GM06990 (cell line): ENCODE results near the gene TBC1D22A.

ENCODE experiments used
- DNase-seq: peaks from one replicate; pipeline ENCODE4 v3.0.0-alpha.2; 2011; ENCODE audit not compliant: insufficient read length; ENCODE audit errors: extremely low read depth
- H3K27me3 ChIP-seq: replicated peaks from 2 replicates; pipeline ENCODE4 v1.6.0; 2011; ENCODE audit warnings: low read length; ENCODE audit not compliant: control insufficient read depth, insufficient read depth
- H3K36me3 ChIP-seq: 2 replicates; pipeline ENCODE4 v1.5.1; 2011; ENCODE audit warnings: low read length; ENCODE audit not compliant: control insufficient read depth, insufficient read depth
- H3K4me3 ChIP-seq: replicated peaks from 2 replicates; pipeline ENCODE4 v1.5.1; 2011; ENCODE audit warnings: low read depth, mild to moderate bottlenecking, control low read depth, low read length
- TF ChIP-seq, protein P1 (sequence below): IDR thresholded peaks from 2 replicates; pipeline ENCODE4 v1.5.1; 2011; ENCODE audit warnings: low read length, control low read depth, mild to moderate bottlenecking, inconsistent platforms; ENCODE audit not compliant: insufficient read depth, poor library complexity, severe bottlenecking

The TBC1D22A gene

DNA sequence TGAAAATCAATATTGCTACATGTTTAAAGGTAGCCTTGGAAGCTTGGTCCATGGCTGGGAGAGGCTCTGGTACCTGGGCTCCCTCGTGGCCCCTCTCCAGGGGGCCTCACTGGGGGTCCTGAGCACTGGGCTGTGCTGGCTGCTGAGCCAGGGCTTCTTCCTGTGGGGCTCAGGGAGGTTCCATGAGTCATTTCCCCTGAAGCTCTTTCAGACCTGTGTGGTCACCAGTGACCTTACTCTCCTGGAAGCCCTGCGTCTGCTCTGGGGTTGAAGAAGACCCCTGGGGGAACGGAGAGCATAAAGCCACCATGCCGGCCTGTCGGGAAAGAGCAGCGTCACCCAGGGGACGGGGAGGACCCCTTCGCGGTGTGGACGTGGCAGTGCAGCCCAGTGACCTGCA is 389.0 kb downstream of the TBC1D22A start:
- no peak overlapping the region for H3K4me3 ChIP-seq
- TF ChIP-seq, protein P1, sequence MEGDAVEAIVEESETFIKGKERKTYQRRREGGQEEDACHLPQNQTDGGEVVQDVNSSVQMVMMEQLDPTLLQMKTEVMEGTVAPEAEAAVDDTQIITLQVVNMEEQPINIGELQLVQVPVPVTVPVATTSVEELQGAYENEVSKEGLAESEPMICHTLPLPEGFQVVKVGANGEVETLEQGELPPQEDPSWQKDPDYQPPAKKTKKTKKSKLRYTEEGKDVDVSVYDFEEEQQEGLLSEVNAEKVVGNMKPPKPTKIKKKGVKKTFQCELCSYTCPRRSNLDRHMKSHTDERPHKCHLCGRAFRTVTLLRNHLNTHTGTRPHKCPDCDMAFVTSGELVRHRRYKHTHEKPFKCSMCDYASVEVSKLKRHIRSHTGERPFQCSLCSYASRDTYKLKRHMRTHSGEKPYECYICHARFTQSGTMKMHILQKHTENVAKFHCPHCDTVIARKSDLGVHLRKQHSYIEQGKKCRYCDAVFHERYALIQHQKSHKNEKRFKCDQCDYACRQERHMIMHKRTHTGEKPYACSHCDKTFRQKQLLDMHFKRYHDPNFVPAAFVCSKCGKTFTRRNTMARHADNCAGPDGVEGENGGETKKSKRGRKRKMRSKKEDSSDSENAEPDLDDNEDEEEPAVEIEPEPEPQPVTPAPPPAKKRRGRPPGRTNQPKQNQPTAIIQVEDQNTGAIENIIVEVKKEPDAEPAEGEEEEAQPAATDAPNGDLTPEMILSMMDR: no peak
- no peak for DNase-seq

DNA sequence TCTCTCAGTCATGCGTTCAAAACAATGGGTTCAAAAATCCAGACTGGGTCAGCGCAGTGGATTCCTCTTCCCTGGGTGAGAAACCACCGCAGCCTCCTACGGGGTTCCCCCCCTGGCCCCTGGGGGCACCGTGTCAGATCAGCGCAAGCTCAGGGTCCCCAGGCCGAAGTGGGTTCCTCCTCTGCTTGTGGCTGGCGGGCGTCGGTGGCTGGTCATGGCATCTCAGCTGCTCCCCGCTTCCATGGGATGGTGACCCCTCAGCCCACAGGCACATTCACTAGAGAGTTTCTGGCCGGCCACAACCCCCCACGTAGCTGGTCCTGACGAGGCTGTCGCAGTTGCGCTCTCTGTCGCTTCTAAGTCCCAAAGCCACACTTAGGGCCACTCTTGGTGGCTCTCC is 389.8 kb downstream of the TBC1D22A start:
- Histone ChIP-seq H3K4me3 (no peak overlapping the region), H3K36me3 (peaks cover 1% of the 10 kb centered on the region), H3K27me3 (no peaks in the 10 kb centered on the region)
- no peak for DNase-seq
- TF ChIP-seq, protein P1: no peak

More for the DNA sequence above, 389.0 kb downstream of the TBC1D22A start:
- H3K27me3 ChIP-seq: no peaks in the 10 kb centered on the region
- peaks cover 1% of the 10 kb centered on the region for H3K36me3 ChIP-seq

DNA sequence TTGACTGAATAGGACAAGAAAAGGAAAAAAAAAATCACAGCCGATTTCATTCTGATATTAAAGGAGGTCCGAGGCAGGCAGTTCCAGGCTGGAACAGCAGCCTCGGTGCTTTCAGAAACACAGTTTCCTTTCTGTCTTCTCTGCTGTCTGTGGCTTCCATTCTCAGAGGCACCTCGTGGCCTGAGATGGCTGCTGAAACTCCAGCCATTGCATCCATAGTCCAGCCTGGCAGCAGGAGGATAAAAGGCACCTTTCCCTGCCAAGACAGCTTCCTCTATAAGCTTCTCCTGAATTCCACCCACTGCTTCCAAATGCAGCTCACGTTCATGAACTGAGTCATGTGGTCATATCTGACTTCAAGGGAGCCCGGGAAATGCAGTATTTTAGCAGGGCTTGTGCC is 390.5 kb downstream of the TBC1D22A start:
- Histone ChIP-seq H3K4me3 (no peak overlapping the region), H3K27me3 (no peaks in the 10 kb centered on the region), H3K36me3 (peaks cover 1% of the 10 kb centered on the region)
- no peak for DNase-seq
- TF ChIP-seq, protein P1: no peak

DNA sequence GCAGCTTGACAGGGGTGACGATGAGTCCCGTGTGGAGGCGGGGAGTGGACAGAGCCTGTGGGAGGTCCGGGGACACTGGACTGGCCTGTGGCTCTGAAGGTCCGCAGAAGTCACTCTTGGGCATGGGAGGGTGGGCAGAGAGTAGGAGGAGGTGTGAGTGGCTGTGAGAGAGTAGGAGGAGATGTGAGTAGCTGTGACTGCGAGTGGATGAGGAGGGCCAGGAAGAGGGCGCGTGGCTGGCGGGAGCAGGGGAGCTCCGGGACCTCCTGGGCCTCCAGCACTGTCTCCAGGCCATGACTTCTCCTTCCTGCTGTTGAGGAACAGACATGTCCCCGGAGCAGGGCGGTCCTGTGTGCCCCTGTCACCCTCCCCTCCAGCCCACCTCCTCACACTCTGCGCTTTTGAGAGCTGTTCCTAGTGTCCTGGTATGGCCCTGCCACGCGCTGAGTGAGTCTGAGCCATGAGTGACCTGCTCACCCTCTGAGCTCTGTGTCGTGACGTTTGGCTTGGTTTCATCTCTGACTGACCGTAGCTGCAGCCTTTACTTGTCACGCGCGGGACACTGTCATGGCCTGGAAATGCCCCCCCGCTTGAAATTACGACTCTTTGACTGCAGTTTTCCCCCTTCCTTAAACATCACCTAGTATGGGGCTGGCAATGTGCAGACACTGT is 391.5 kb downstream of the TBC1D22A start:
- Histone ChIP-seq H3K4me3 (no peak overlapping the region), H3K36me3 (peaks cover 1% of the 10 kb centered on the region), H3K27me3 (no peaks in the 10 kb centered on the region)
- DNase-seq: no peak
- TF ChIP-seq, protein P1: no peak

DNA sequence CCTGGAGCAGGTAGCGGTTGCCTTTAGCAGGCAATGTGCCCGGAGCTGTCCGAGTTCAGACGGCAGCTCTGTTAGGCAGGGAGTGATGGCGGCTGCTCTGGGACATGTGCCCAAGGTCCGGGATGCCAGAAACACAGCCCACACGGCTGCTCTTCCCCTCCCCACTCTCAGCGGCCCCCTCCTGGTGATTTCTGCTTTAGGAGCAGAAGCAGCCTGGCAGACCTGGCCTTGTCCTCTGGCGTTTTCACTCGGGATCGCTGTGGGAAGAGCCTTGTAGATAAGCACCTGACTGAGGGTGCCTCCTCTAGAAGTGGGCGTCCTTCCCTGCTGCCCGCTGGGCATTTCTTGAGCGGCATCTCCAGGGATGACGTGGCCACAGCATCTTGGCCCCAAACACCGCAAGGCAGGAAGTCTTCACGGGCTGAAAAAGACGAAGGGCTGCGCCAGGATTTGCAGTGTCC is 392.2 kb downstream of the TBC1D22A start:
- no peak overlapping the region for H3K4me3 ChIP-seq
- no peak for DNase-seq
- no peaks in the 10 kb centered on the region for H3K27me3 ChIP-seq
- TF ChIP-seq, protein P1: no peak
- H3K36me3 ChIP-seq: peaks cover 2% of the 10 kb centered on the region
